Karpas-422 (cell line): ENCODE data around the gene HERPUD1. TPM values are rescaled to one million over a fixed set of nuclear protein-coding genes. Genes with fewer than 3 reads are reported as not detected.

Experiments used
- DNase-seq: peaks from one replicate; pipeline ENCODE4 v3.0.0-alpha.2; 2015
- H2AFZ ChIP-seq: fragments of 200-600 bp; sonication (generic); 2 replicates; pipeline ENCODE4 v1.6.1; 2014; ENCODE audit warnings: antibody characterized with exemption, low read length, mixed read lengths
- H3K27ac ChIP-seq: fragments of 200-600 bp; sonication (generic); 2 replicates; pipeline ENCODE4 v1.5.1; 2014; ENCODE audit warnings: mild to moderate bottlenecking, low read length, moderate library complexity
- H3K27me3 ChIP-seq: fragments of 200-600 bp; sonication (generic); 2 replicates; pipeline ENCODE4 v1.6.1; 2014; ENCODE audit warnings: low read length, mixed read lengths
- H3K36me3 ChIP-seq: fragments of 200-600 bp; sonication (generic); 2 replicates; pipeline ENCODE4 v1.6.1; 2014; ENCODE audit warnings: low read length, mixed read lengths; ENCODE audit not compliant: insufficient read depth
- H3K4me1 ChIP-seq: fragments of 200-600 bp; sonication (generic); 2 replicates; pipeline ENCODE4 v1.6.1; 2014; ENCODE audit warnings: mild to moderate bottlenecking, low read length, mixed read lengths
- H3K4me2 ChIP-seq: fragments of 200-600 bp; sonication (generic); 2 replicates; pipeline ENCODE4 v1.6.1; 2014; ENCODE audit warnings: low read length, low read depth, mild to moderate bottlenecking; ENCODE audit not compliant: poor library complexity, severe bottlenecking
- H3K4me3 ChIP-seq: fragments of 200-600 bp; sonication (generic); 2 replicates; pipeline ENCODE4 v1.5.1; 2014; ENCODE audit warnings: mild to moderate bottlenecking, antibody characterized with exemption, low read length, mixed read lengths
- H3K79me2 ChIP-seq: fragments of 200-600 bp; sonication (generic); 2 replicates; pipeline ENCODE4 v1.6.1; 2014; ENCODE audit warnings: mild to moderate bottlenecking, low read length, mixed read lengths
- H3K9ac ChIP-seq: fragments of 200-600 bp; sonication (generic); 2 replicates; pipeline ENCODE4 v1.6.0; 2014; ENCODE audit warnings: low read length
- H3K9me2 ChIP-seq: fragments of 200-600 bp; sonication (generic), shearing (Covaris generic); replicated peaks from 2 replicates; pipeline ENCODE4 v1.6.0; 2014; ENCODE audit warnings: mild to moderate bottlenecking, low read length, moderate library complexity; ENCODE audit not compliant: insufficient read depth
- H3K9me3 ChIP-seq: fragments of 300-700, 200-600 bp; sonication (generic); 2 replicates; pipeline ENCODE4 v1.6.1; 2014; ENCODE audit warnings: low read length, mixed read lengths
- H4K20me1 ChIP-seq: fragments of 200-600 bp; sonication (generic); 2 replicates; pipeline ENCODE4 v1.6.1; 2014; ENCODE audit warnings: mild to moderate bottlenecking, antibody characterized with exemption, low read length, low read depth; ENCODE audit not compliant: insufficient read depth
- total RNA-seq: library from RNA; depleted of rRNA; stranded (reverse); fragments of >200 nt; shearing (Covaris generic); gene quantifications from 2 replicates; pipeline ENCODE4 v1.2.3, GENCODE V29; 2014; ENCODE audit warnings: low replicate concordance

The HERPUD1 gene
- total RNA-seq, 1 experiment from 2014 or later: 112 TPM

- H3K4me1 ChIP-seq: peaks cover 77% of the 10 kb centered on the region
- H4K20me1 ChIP-seq: no peaks in the 10 kb centered on the region
- no peaks in the 10 kb centered on the region for H3K9me2 ChIP-seq
- no peaks in the 10 kb centered on the region for H3K36me3 ChIP-seq
- H3K27ac ChIP-seq: peak overlapping the region; percentile 66
- peak; percentile 92 for DNase-seq
- no peaks in the 10 kb centered on the region for H3K27me3 ChIP-seq
- peak overlapping the region; percentile 57 for H3K9ac ChIP-seq
- H3K4me2 ChIP-seq: peak overlapping the region; percentile 69
- H3K4me3 ChIP-seq: peak overlapping the region; percentile 40
- H3K79me2 ChIP-seq: no peaks in the 10 kb centered on the region
- H3K9me3 ChIP-seq: no peaks in the 10 kb centered on the region
- H2AFZ ChIP-seq: no peak overlapping the region
Observed at GRCh38 chr16:56980792-56981724, 49.1 kb downstream of the HERPUD1 start.

- peak overlapping the region; percentile 69 for H3K4me2 ChIP-seq
- H3K9me3 ChIP-seq: no peaks in the 10 kb centered on the region
- H3K79me2 ChIP-seq: no peaks in the 10 kb centered on the region
- DNase-seq: no peak
- H3K27ac ChIP-seq: peak overlapping the region; percentile 66
- no peaks in the 10 kb centered on the region for H3K27me3 ChIP-seq
- H3K9ac ChIP-seq: peak overlapping the region; percentile 57
- no peak overlapping the region for H2AFZ ChIP-seq
- H3K9me2 ChIP-seq: no peaks in the 10 kb centered on the region
- H4K20me1 ChIP-seq: no peaks in the 10 kb centered on the region
- H3K4me3 ChIP-seq: peak overlapping the region; percentile 40
- H3K4me1 ChIP-seq: peaks cover 84% of the 10 kb centered on the region
- no peaks in the 10 kb centered on the region for H3K36me3 ChIP-seq
Observed at GRCh38 chr16:56981729-56982271, 49.9 kb downstream of the HERPUD1 start.

GRCh38 chr16:56982695-56983094, 50.8 kb downstream of the HERPUD1 start:
- peaks cover 92% of the 10 kb centered on the region for H3K4me1 ChIP-seq
- no peaks in the 10 kb centered on the region for H3K9me2 ChIP-seq
- H3K4me2 ChIP-seq: peak overlapping the region; percentile 69

DNA sequence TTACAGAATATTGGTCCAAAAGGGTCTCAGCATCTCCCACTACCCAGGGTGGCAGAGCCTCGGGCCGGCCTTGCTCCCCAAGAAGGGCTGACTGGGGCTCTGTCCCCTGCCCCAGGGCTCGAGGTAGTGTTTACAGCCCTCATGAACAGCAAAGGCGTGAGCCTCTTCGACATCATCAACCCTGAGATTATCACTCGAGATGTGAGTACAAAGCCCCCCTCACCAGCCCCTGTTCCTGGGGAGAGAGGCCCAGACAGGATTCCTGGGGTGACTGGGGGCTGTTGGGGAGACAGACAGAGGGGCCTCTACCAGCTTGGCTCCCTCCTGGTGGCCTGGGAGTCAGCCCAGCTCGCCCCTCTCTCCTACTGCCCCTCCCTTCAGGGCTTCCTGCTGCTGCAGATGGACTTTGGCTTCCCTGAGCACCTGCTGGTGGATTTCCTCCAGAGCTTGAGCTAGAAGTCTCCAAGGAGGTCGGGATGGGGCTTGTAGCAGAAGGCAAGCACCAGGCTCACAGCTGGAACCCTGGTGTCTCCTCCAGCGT, 51.3 kb downstream of the HERPUD1 start:
- no peak for DNase-seq
- Histone ChIP-seq H3K79me2 (no peaks in the 10 kb centered on the region), H3K36me3 (no peaks in the 10 kb centered on the region), H3K9ac (peak overlapping the region; percentile 21; the same call in 1 of the 2 replicates), H3K4me1 (peaks cover 95% of the 10 kb centered on the region), H3K9me3 (no peaks in the 10 kb centered on the region), H3K9me2 (no peaks in the 10 kb centered on the region), H3K4me2 (no peak overlapping the region), H2AFZ (no peak overlapping the region), H3K4me3 (no peak overlapping the region), H3K27ac (no peak overlapping the region), H3K27me3 (no peaks in the 10 kb centered on the region), H4K20me1 (no peaks in the 10 kb centered on the region)

More at GRCh38 chr16:56982695-56983094, 50.8 kb downstream of the HERPUD1 start:
- DNase-seq: no peak
- no peak overlapping the region for H3K27ac ChIP-seq
- no peak overlapping the region for H2AFZ ChIP-seq
- no peaks in the 10 kb centered on the region for H3K9me3 ChIP-seq
- H4K20me1 ChIP-seq: no peaks in the 10 kb centered on the region
- no peak overlapping the region for H3K4me3 ChIP-seq
- H3K79me2 ChIP-seq: no peaks in the 10 kb centered on the region
- H3K27me3 ChIP-seq: no peaks in the 10 kb centered on the region
- peak overlapping the region; percentile 21 for H3K9ac ChIP-seq
- no peaks in the 10 kb centered on the region for H3K36me3 ChIP-seq

DNA sequence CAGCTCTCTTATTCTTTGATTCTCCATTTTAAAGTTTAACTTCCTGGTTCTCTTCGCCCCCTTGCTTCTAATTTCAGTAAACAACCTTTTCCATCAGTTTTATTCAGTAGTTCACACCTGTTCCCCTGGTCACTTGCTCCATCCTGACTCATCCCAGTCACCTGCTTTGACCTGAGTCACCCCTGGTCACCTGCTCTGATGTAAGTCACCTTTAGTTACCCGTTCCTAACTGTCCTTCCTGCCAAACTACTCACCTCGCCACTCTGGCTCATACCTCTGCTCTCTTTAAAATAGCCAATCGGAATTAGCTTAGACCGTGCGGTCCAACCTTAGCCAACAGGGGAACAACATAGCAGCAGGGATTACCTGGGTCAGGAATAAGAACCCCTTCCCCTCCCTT, 52.7 kb downstream of the HERPUD1 start:
- no peak for DNase-seq
- H3K9ac ChIP-seq: no peak overlapping the region
- no peaks in the 10 kb centered on the region for H3K36me3 ChIP-seq
- H3K27me3 ChIP-seq: no peaks in the 10 kb centered on the region
- H3K9me3 ChIP-seq: no peaks in the 10 kb centered on the region
- H3K79me2 ChIP-seq: peaks cover 11% of the 10 kb centered on the region
- H3K27ac ChIP-seq: peak overlapping the region; percentile 79; the same call in 1 of the 2 replicates
- H3K4me3 ChIP-seq: no peak overlapping the region
- no peaks in the 10 kb centered on the region for H4K20me1 ChIP-seq
- H3K4me1 ChIP-seq: peaks cover 91% of the 10 kb centered on the region
- H3K4me2 ChIP-seq: peak overlapping the region; percentile 61
- no peak overlapping the region for H2AFZ ChIP-seq
- no peaks in the 10 kb centered on the region for H3K9me2 ChIP-seq

- no peaks in the 10 kb centered on the region for H3K36me3 ChIP-seq
- DNase-seq: peak; percentile 70
- H3K4me1 ChIP-seq: peaks cover 89% of the 10 kb centered on the region
- H3K27me3 ChIP-seq: no peaks in the 10 kb centered on the region
- no peaks in the 10 kb centered on the region for H3K9me2 ChIP-seq
- no peak overlapping the region for H2AFZ ChIP-seq
- H3K4me3 ChIP-seq: peak overlapping the region; percentile 39; the same call in 1 of the 2 replicates
- peaks cover 19% of the 10 kb centered on the region for H3K79me2 ChIP-seq
- H3K9me3 ChIP-seq: no peaks in the 10 kb centered on the region
- peak overlapping the region; percentile 79 for H3K27ac ChIP-seq
- peak overlapping the region; percentile 61 for H3K4me2 ChIP-seq
- H3K9ac ChIP-seq: peak overlapping the region; percentile 62
- no peaks in the 10 kb centered on the region for H4K20me1 ChIP-seq
Observed at GRCh38 chr16:56985288-56985961, 53.5 kb downstream of the HERPUD1 start.

GRCh38 chr16:56985962-56986360, 54.0 kb downstream of the HERPUD1 start:
- Histone ChIP-seq H3K9me2 (no peaks in the 10 kb centered on the region), H3K27me3 (no peaks in the 10 kb centered on the region), H3K36me3 (no peaks in the 10 kb centered on the region), H3K4me3 (peak overlapping the region; percentile 39; the same call in 1 of the 2 replicates), H3K79me2 (peaks cover 25% of the 10 kb centered on the region), H3K27ac (peak overlapping the region; percentile 79), H3K4me2 (peak overlapping the region; percentile 61), H3K9me3 (no peaks in the 10 kb centered on the region), H3K4me1 (peaks cover 89% of the 10 kb centered on the region), H2AFZ (no peak overlapping the region), H4K20me1 (no peaks in the 10 kb centered on the region), H3K9ac (peak overlapping the region; percentile 62)
- DNase-seq: no peak
